ENCODE measurements around the gene POGLUT2.

Gene POGLUT2

GRCh38 chr13:102770435-102770834 is 28.3 kb downstream of the POGLUT2 start:
- Histone ChIP-seq H3K4me3 (ENCODE audit: low read depth, low read length) (no peak overlapping the region), H3K9ac (no peak overlapping the region), H2AFZ (no peak overlapping the region), H3K36me3 (ENCODE audit: control insufficient read depth, insufficient read depth, low read length) (no peaks in the 10 kb centered on the region), H3K4me1 (no peaks in the 10 kb centered on the region), H3K79me2 (no peaks in the 10 kb centered on the region), H3K9me3 (ENCODE audit: control insufficient read depth, low read length) (no peaks in the 10 kb centered on the region), H3K27me3 (ENCODE audit: control insufficient read depth, insufficient read depth, low read length) (no peaks in the 10 kb centered on the region), H3K27ac (no peak overlapping the region), H3K4me2 (ENCODE audit: low read length) (no peak overlapping the region)
- TF ChIP-seq CTCF (IDR thresholded peaks at IDR 0.05): no peak

- H3K4me3 ChIP-seq (ENCODE audit: low read depth, low read length): no peak overlapping the region
- H2AFZ ChIP-seq: no peak overlapping the region
- H3K9me3 ChIP-seq (ENCODE audit: control insufficient read depth, low read length): no peaks in the 10 kb centered on the region
- no peaks in the 10 kb centered on the region for H3K27me3 ChIP-seq (ENCODE audit: control insufficient read depth, insufficient read depth, low read length)
- H3K4me2 ChIP-seq (ENCODE audit: low read length): no peak overlapping the region
- no peaks in the 10 kb centered on the region for H3K36me3 ChIP-seq (ENCODE audit: control insufficient read depth, insufficient read depth, low read length)
- H3K79me2 ChIP-seq: no peaks in the 10 kb centered on the region
- no peak overlapping the region for H3K9ac ChIP-seq
- no peak for TF ChIP-seq CTCF (IDR thresholded peaks at IDR 0.05)
- H3K4me1 ChIP-seq: no peaks in the 10 kb centered on the region
- no peak overlapping the region for H3K27ac ChIP-seq
These were observed 29.1 kb downstream of the POGLUT2 start for GRCh38 chr13:102769679-102770078.

- H2AFZ ChIP-seq: no peak overlapping the region
- H3K9ac ChIP-seq: no peak overlapping the region
- H3K9me3 ChIP-seq (ENCODE audit: control insufficient read depth, low read length): no peaks in the 10 kb centered on the region
- TF ChIP-seq CTCF (IDR thresholded peaks at IDR 0.05): no peak
- H3K4me1 ChIP-seq: no peaks in the 10 kb centered on the region
- H3K79me2 ChIP-seq: no peaks in the 10 kb centered on the region
- H3K4me2 ChIP-seq (ENCODE audit: low read length): no peak overlapping the region
- H3K36me3 ChIP-seq (ENCODE audit: control insufficient read depth, insufficient read depth, low read length): no peaks in the 10 kb centered on the region
- no peak overlapping the region for H3K27ac ChIP-seq
- H3K27me3 ChIP-seq (ENCODE audit: control insufficient read depth, insufficient read depth, low read length): no peaks in the 10 kb centered on the region
- H3K4me3 ChIP-seq (ENCODE audit: low read depth, low read length): no peak overlapping the region
These were observed 29.9 kb downstream of the POGLUT2 start for GRCh38 chr13:102768909-102769308.

GRCh38 chr13:102763741-102764140 is 35.0 kb downstream of the POGLUT2 start:
- H3K4me1 ChIP-seq: no peaks in the 10 kb centered on the region
- H3K4me2 ChIP-seq (ENCODE audit: low read length): no peak overlapping the region
- H3K4me3 ChIP-seq (ENCODE audit: low read depth, low read length): no peak overlapping the region
- no peak overlapping the region for H3K27ac ChIP-seq
- TF ChIP-seq CTCF (IDR thresholded peaks at IDR 0.05): no peak
- no peak overlapping the region for H2AFZ ChIP-seq
- H3K9ac ChIP-seq: no peak overlapping the region
- H3K79me2 ChIP-seq: no peaks in the 10 kb centered on the region
- no peaks in the 10 kb centered on the region for H3K9me3 ChIP-seq (ENCODE audit: control insufficient read depth, low read length)
- H3K36me3 ChIP-seq (ENCODE audit: control insufficient read depth, insufficient read depth, low read length): no peaks in the 10 kb centered on the region
- H3K27me3 ChIP-seq (ENCODE audit: control insufficient read depth, insufficient read depth, low read length): no peaks in the 10 kb centered on the region

GRCh38 chr13:102761071-102761470 is 37.7 kb downstream of the POGLUT2 start:
- no peak overlapping the region for H3K4me3 ChIP-seq (ENCODE audit: low read depth, low read length)
- H3K27me3 ChIP-seq (ENCODE audit: control insufficient read depth, insufficient read depth, low read length): no peaks in the 10 kb centered on the region
- H3K79me2 ChIP-seq: no peaks in the 10 kb centered on the region
- TF ChIP-seq CTCF (IDR thresholded peaks at IDR 0.05): no peak
- no peak overlapping the region for H3K4me2 ChIP-seq (ENCODE audit: low read length)
- no peaks in the 10 kb centered on the region for H3K36me3 ChIP-seq (ENCODE audit: control insufficient read depth, insufficient read depth, low read length)
- no peaks in the 10 kb centered on the region for H3K4me1 ChIP-seq
- H3K27ac ChIP-seq: no peak overlapping the region
- no peaks in the 10 kb centered on the region for H3K9me3 ChIP-seq (ENCODE audit: control insufficient read depth, low read length)
- no peak overlapping the region for H2AFZ ChIP-seq
- H3K9ac ChIP-seq: no peak overlapping the region

Data from parathyroid adenoma (tissue), 2 donors.